MM.1S (cell line): ENCODE measurements around the gene BUD23.
"Not testable (repeated sequence)": the region's sequence is repeated elsewhere in the genome, so short reads cannot be mapped to it uniquely, and the experiment has no call there.

Experiments
- EZH2 ChIP-seq: fragments of 300-600 bp; sonication (generic); optimal IDR thresholded peaks from 2 replicates; pipeline ENCODE3; 2017; ENCODE audit warnings: low read depth, mild to moderate bottlenecking, antibody characterized with exemption, low read length, mixed read lengths
- EZH2phosphoT487 ChIP-seq: fragments of 300-600 bp; sonication (generic); IDR thresholded peaks from 2 replicates; pipeline ENCODE4 v1.6.1; 2018; ENCODE audit warnings: antibody characterized with exemption, low read length
- TF ChIP-seq, protein P1 (sequence below): fragments of 300-600 bp; sonication (generic); IDR thresholded peaks from 2 replicates; pipeline ENCODE4 v1.5.1; 2016; ENCODE audit warnings: antibody characterized with exemption, low read length, mixed read lengths

DNA sequence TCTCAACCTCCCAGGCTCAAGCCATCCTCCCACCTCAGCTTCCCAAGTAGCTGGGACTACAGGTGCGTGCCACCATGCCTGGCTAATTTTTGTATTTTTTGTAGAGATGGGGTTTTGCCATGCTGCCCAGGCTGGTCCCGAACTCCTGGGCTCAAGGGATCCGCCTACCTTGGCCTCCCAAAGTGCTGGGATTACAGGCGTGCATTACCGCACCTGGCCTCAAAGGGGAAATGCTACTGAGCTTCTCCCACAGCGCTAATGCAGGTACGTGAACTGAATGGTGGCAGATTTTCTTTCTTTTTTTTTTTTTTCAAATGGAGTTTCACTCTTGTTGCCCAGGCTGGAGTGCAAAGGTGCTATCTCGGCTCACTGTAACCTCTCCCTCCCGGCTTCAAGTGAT, 7.3 kb upstream of the BUD23 start:
- TF ChIP-seq, protein P1, sequence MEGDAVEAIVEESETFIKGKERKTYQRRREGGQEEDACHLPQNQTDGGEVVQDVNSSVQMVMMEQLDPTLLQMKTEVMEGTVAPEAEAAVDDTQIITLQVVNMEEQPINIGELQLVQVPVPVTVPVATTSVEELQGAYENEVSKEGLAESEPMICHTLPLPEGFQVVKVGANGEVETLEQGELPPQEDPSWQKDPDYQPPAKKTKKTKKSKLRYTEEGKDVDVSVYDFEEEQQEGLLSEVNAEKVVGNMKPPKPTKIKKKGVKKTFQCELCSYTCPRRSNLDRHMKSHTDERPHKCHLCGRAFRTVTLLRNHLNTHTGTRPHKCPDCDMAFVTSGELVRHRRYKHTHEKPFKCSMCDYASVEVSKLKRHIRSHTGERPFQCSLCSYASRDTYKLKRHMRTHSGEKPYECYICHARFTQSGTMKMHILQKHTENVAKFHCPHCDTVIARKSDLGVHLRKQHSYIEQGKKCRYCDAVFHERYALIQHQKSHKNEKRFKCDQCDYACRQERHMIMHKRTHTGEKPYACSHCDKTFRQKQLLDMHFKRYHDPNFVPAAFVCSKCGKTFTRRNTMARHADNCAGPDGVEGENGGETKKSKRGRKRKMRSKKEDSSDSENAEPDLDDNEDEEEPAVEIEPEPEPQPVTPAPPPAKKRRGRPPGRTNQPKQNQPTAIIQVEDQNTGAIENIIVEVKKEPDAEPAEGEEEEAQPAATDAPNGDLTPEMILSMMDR: not testable (repeated sequence)
- TF ChIP-seq EZH2, EZH2phosphoT487: not testable (repeated sequence)
